GM23338 (cell line): ENCODE data around the gene DIAPH3.

Source experiments
- CREB1 ChIP-seq: fragments of 250-450 bp; sonication (Bioruptor Pico); IDR thresholded peaks from 2 replicates; pipeline ENCODE4 v1.5.0; 2020; ENCODE audit warnings: low read depth, mild to moderate bottlenecking, moderate library complexity
- CTCF ChIP-seq, 2 experiments: fragments of 200-600 bp in 1 of 2; sonication (generic) in 1 of 2; conservative IDR thresholded peaks; 2 replicates each; pipeline versions ENCODE4 v1.5.1 to v1.6.1; 2016 to 2017; ENCODE audit warnings: antibody characterized with exemption in 2 of 2, low read depth in 2 of 2, mild to moderate bottlenecking in 2 of 2, moderate library complexity in 1 of 2
- ETS1 ChIP-seq: IDR thresholded peaks from 2 replicates; pipeline ENCODE4 v1.6.1; 2016; ENCODE audit warnings: antibody characterized with exemption
- EZH2 ChIP-seq: fragments of 200-600 bp; sonication (generic); IDR thresholded peaks from one replicate; pipeline ENCODE4 v1.8.0; 2017; ENCODE audit warnings: antibody characterized with exemption, mild to moderate bottlenecking, low read depth; ENCODE audit not compliant: unreplicated experiment
- EZH2phosphoT487 ChIP-seq: fragments of 200-600 bp; sonication (generic); IDR thresholded peaks from one replicate; pipeline ENCODE4 v1.8.1; 2018; ENCODE audit warnings: antibody characterized with exemption; ENCODE audit not compliant: unreplicated experiment
- JUNB ChIP-seq: IDR thresholded peaks from one replicate; pipeline ENCODE4 v1.6.1; 2016; ENCODE audit warnings: antibody characterized with exemption; ENCODE audit not compliant: unreplicated experiment
- NANOG ChIP-seq: IDR thresholded peaks from 2 replicates; pipeline ENCODE4 v1.6.1; 2016; ENCODE audit warnings: antibody characterized with exemption, borderline replicate concordance
- POLR2AphosphoS5 ChIP-seq: IDR thresholded peaks from 2 replicates; pipeline ENCODE4 v1.6.1; 2016; ENCODE audit warnings: antibody characterized with exemption, low read depth
- REST ChIP-seq: IDR thresholded peaks from one replicate; pipeline ENCODE4 v1.6.1; 2018; ENCODE audit warnings: antibody characterized with exemption; ENCODE audit not compliant: unreplicated experiment
- STAT1 ChIP-seq: IDR thresholded peaks from one replicate; pipeline ENCODE4 v1.6.1; 2016; ENCODE audit warnings: antibody characterized with exemption; ENCODE audit not compliant: unreplicated experiment
- ZNF331 ChIP-seq: fragments of 250-450 bp; sonication (Bioruptor Pico); IDR thresholded peaks from 2 replicates; pipeline ENCODE4 v1.5.0; 2020; ENCODE audit warnings: low read depth, mild to moderate bottlenecking, moderate library complexity

GRCh38 chr13:60211548-60211947 is 47.8 kb upstream of the DIAPH3 start:
- TF ChIP-seq REST (no peak), CTCF (conservative IDR thresholded peaks at IDR 0.05; ENCODE audit: low read depth in 2 of 2) (peak; percentile 28 to 29; a peak in 2 of 4 replicates), EZH2phosphoT487 (no peak), EZH2 (no peak), CREB1 (CRISPR knock-in tag) (no peak), ETS1 (no peak), NANOG (no peak), POLR2AphosphoS5 (no peak), JUNB (no peak), STAT1 (no peak), ZNF331 (no peak)
